ENCODE data around the gene RAB32.

RAB32 gene

DNA sequence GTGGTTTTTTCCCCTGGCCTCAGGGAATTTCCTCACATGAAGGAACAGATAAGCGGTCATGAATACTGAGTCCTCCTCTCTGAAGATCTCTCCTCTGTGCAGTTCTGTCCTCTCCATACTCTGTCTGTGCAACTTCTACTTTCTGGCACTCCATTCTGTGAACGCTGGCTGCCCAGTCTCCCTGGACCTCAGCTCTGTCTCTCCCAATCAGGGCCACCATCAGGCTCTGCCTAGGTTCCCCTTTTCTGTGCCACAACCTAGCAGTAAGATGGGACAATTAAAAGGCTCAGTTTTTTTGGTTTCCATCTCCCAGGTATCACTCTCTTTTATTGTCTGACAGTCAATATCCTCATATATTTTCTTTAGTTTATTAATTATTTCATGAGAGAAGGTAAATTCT lies 50.4 kb downstream of the RAB32 start:
- no peak overlapping the region for H3K4me3 ChIP-seq (ENCODE audit: low read depth in 1 of 2, low read length in 1 of 2)

DNA sequence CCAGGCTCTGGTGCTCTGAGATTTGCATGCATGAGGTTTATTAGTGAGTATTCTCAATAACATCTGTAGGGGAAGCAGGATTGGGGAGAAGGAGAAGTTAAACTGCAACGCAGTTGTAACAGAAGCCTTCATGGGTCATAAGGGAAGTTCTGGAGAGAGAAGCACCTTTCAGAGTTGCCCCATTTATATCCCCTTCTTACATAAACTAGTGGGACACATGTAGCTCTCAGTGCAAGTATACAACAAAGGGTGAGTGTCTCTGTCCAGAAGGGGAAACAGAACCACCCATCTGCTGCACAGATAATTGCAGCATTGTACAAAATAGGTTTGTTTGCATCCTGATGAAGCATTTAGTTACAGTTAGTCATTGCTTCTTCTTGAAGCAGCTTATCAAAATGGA lies 50.9 kb downstream of the RAB32 start:
- Histone ChIP-seq H3K27ac (peak overlapping the region; percentile 51), H3K27me3 (no peaks in the 10 kb centered on the region), H3K4me3 (ENCODE audit: low read depth in 1 of 2, low read length in 1 of 2) (no peak overlapping the region), H3K36me3 (no peaks in the 10 kb centered on the region), H3K9me3 (no peaks in the 10 kb centered on the region), H3K4me1 (ENCODE audit: control insufficient read depth in 1 of 2, insufficient read depth in 1 of 2, low read depth in 1 of 2, low read length in 1 of 2) (peaks cover 37 to 41% of the 10 kb centered on the region in 2 experiments)
- TF ChIP-seq CTCF (IDR thresholded peaks at IDR 0.05) = no peak

More for the DNA sequence above, 50.4 kb downstream of the RAB32 start:
- peaks cover 34 to 36% of the 10 kb centered on the region in 2 experiments for H3K4me1 ChIP-seq (ENCODE audit: control insufficient read depth in 1 of 2, insufficient read depth in 1 of 2, low read depth in 1 of 2, low read length in 1 of 2)
- no peak for TF ChIP-seq CTCF (IDR thresholded peaks at IDR 0.05)
- no peaks in the 10 kb centered on the region for H3K9me3 ChIP-seq
- H3K36me3 ChIP-seq = no peaks in the 10 kb centered on the region
- no peaks in the 10 kb centered on the region for H3K27me3 ChIP-seq
- peak overlapping the region; percentile 51 for H3K27ac ChIP-seq

- Histone ChIP-seq H3K4me3 (ENCODE audit: low read depth in 1 of 2, low read length in 1 of 2) (peak overlapping the region in 1 of 2 experiments; percentile 17), H3K27me3 (no peaks in the 10 kb centered on the region), H3K9me3 (no peaks in the 10 kb centered on the region), H3K36me3 (no peaks in the 10 kb centered on the region), H3K27ac (peak overlapping the region; percentile 55), H3K4me1 (ENCODE audit: control insufficient read depth in 1 of 2, insufficient read depth in 1 of 2, low read depth in 1 of 2, low read length in 1 of 2) (peaks cover 37 to 41% of the 10 kb centered on the region in 2 experiments)
- no peak for TF ChIP-seq CTCF (IDR thresholded peaks at IDR 0.05)
Observed at GRCh38 chr6:146595972-146596731, 52.5 kb downstream of the RAB32 start.

DNA sequence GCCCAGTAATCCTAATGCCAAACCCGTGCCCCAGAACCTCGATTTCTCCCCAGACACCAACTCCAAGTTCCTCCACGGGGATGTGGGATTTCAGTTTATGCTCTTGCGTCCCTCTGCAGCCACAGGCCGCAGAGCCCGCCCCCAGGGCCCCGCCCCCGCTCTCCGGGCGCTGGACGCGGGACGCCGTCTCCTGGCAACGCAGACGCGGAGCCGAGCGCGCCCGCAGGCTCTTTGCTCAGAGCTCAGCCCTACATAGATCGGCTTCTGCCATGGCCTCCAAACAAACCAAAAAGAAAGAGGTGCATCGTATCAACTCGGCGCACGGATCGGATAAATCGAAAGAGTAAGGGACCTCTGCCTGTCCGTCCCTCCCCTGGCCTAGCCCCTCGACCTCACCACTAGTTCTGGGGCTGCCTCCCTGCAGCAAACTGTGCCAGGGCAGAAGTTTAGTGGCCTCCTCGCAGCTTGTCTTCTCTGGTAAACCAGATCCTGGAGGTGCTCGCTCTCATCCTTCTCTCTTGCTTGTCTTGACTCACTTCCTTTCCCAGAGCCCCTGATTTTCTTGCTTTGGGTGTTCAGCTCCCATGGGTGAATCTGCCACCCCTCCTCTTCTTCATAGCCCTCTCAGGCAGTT lies 55.3 kb downstream of the RAB32 start, which contains the start of gene ADGB:
Gene ADGB, plus strand, starts transcription at position 201 of the 634 bp plus-strand sequence. Its CDS starts 69 bp downstream, at position 270.
- no peak for TF ChIP-seq CTCF (IDR thresholded peaks at IDR 0.05)
- no peak within 1 kb of the TSS for H3K27ac ChIP-seq
- no peaks in the 10 kb centered on the region for H3K36me3 ChIP-seq
- H3K4me3 ChIP-seq (ENCODE audit: low read depth in 1 of 2, low read length in 1 of 2) = peak within 1 kb of the TSS; percentile 56 to 58
- peaks cover 37 to 39% of the 10 kb centered on the region in 2 experiments for H3K4me1 ChIP-seq (ENCODE audit: control insufficient read depth in 1 of 2, insufficient read depth in 1 of 2, low read depth in 1 of 2, low read length in 1 of 2)
- no peaks in the 10 kb centered on the region for H3K27me3 ChIP-seq
- H3K9me3 ChIP-seq = no peaks in the 10 kb centered on the region

- peaks cover 13 to 14% of the 10 kb centered on the region in 2 experiments for H3K4me1 ChIP-seq (ENCODE audit: control insufficient read depth in 1 of 2, insufficient read depth in 1 of 2, low read depth in 1 of 2, low read length in 1 of 2)
- TF ChIP-seq CTCF (IDR thresholded peaks at IDR 0.05) = no peak
- no peaks in the 10 kb centered on the region for H3K9me3 ChIP-seq
- H3K27me3 ChIP-seq = no peaks in the 10 kb centered on the region
- no peaks in the 10 kb centered on the region for H3K36me3 ChIP-seq
- H3K27ac ChIP-seq = no peak overlapping the region
- H3K4me3 ChIP-seq (ENCODE audit: low read depth in 1 of 2, low read length in 1 of 2) = no peak overlapping the region
Observed at GRCh38 chr6:146601352-146601751, 57.7 kb downstream of the RAB32 start.

All from neutrophil (primary cell).